GM23338 (cell line): ENCODE results near the gene SH3BP5. TPM values are rescaled to one million over a fixed set of nuclear protein-coding genes. Genes with fewer than 3 reads are reported as not detected.

Experiments
- ATAC-seq: fragments of 200-7000 bp; cut with Tn5 transposase; 3 replicates; pipeline ENCODE4 v1.9.1; 2020
- DNase-seq: peaks from one replicate; pipeline ENCODE4 v3.0.0-alpha.2; 2015; ENCODE audit warnings: low spot score
- H2AFZ ChIP-seq: fragments of 200-600 bp; sonication (generic); 2 replicates; pipeline ENCODE4 v1.8.0; 2016; ENCODE audit warnings: antibody characterized with exemption, mild to moderate bottlenecking, moderate library complexity
- H3F3A ChIP-seq: fragments of 200-600 bp; sonication (generic); replicated peaks from 2 replicates; pipeline ENCODE4 v1.8.0; 2017; ENCODE audit warnings: antibody characterized with exemption, mixed run types, low read depth
- H3K27ac ChIP-seq: fragments of 200-600 bp; sonication (generic); 2 replicates; pipeline ENCODE4 v1.6.1; 2016; ENCODE audit warnings: low read depth
- H3K27me3 ChIP-seq: fragments of 200-600 bp; sonication (generic); 2 replicates; pipeline ENCODE4 v1.8.0; 2016; ENCODE audit warnings: mild to moderate bottlenecking, mixed run types, moderate library complexity; ENCODE audit not compliant: insufficient read depth
- H3K36me3 ChIP-seq: fragments of 200-600 bp; sonication (generic); 2 replicates; pipeline ENCODE4 v1.8.0; 2016; ENCODE audit warnings: mild to moderate bottlenecking; ENCODE audit not compliant: insufficient read depth
- H3K4me1 ChIP-seq: fragments of 200-600 bp; sonication (generic); 2 replicates; pipeline ENCODE4 v1.8.0; 2016; ENCODE audit warnings: mild to moderate bottlenecking, moderate library complexity; ENCODE audit not compliant: insufficient read depth
- H3K4me2 ChIP-seq: fragments of 200-600 bp; sonication (generic); 2 replicates; pipeline ENCODE4 v1.7.1; 2017; ENCODE audit warnings: mixed run types
- H3K4me3 ChIP-seq: fragments of 200-600 bp; sonication (generic); 2 replicates; pipeline ENCODE4 v1.6.1; 2016; ENCODE audit warnings: mixed run types
- H3K79me2 ChIP-seq: fragments of 200-600 bp; sonication (generic); replicated peaks from 2 replicates; pipeline ENCODE4 v1.8.0; 2017; ENCODE audit warnings: mild to moderate bottlenecking; ENCODE audit not compliant: insufficient read depth
- H3K9me2 ChIP-seq: fragments of 200-600 bp; sonication (generic); 2 replicates; pipeline ENCODE4 v1.8.0; 2017; ENCODE audit not compliant: insufficient read depth
- H4K20me1 ChIP-seq: fragments of 200-600 bp; sonication (generic); replicated peaks from 2 replicates; pipeline ENCODE4 v1.8.0; 2017; ENCODE audit warnings: mild to moderate bottlenecking; ENCODE audit not compliant: insufficient read depth
- H3K27ac Mint-ChIP-seq: 2 replicates; pipeline ENCODE4 v1.8.0; 2020; ENCODE audit warnings: inconsistent platforms, mild to moderate bottlenecking, moderate library complexity, mixed read lengths
- H3K27me3 Mint-ChIP-seq: 3 replicates; pipeline ENCODE4 v1.8.0; 2022; ENCODE audit warnings: low read depth, mild to moderate bottlenecking, moderate library complexity, mixed read lengths, inconsistent platforms; ENCODE audit not compliant: insufficient read depth, poor library complexity
- H3K36me3 Mint-ChIP-seq: 3 replicates; pipeline ENCODE4 v1.8.0; 2021; ENCODE audit warnings: low read depth, mild to moderate bottlenecking, inconsistent platforms, moderate library complexity, mixed read lengths
- H3K4me1 Mint-ChIP-seq: 3 replicates; pipeline ENCODE4 v1.8.0; 2020; ENCODE audit warnings: mild to moderate bottlenecking, inconsistent platforms, mixed read lengths
- H3K4me3 Mint-ChIP-seq: 3 replicates; pipeline ENCODE4 v1.8.0; 2021; ENCODE audit warnings: moderate library complexity, mild to moderate bottlenecking, inconsistent platforms, mixed read lengths
- H3K9me3 Mint-ChIP-seq: 3 replicates; pipeline ENCODE4 v1.8.0; 2020; ENCODE audit warnings: moderate library complexity, mild to moderate bottlenecking, inconsistent platforms, mixed read lengths
- CREB1 ChIP-seq: fragments of 250-450 bp; sonication (Bioruptor Pico); IDR thresholded peaks from 2 replicates; pipeline ENCODE4 v1.5.0; 2020; ENCODE audit warnings: low read depth, mild to moderate bottlenecking, moderate library complexity
- EZH2 ChIP-seq: fragments of 200-600 bp; sonication (generic); IDR thresholded peaks from one replicate; pipeline ENCODE4 v1.8.0; 2017; ENCODE audit warnings: antibody characterized with exemption, mild to moderate bottlenecking, low read depth; ENCODE audit not compliant: unreplicated experiment
- EZH2phosphoT487 ChIP-seq: fragments of 200-600 bp; sonication (generic); IDR thresholded peaks from one replicate; pipeline ENCODE4 v1.8.1; 2018; ENCODE audit warnings: antibody characterized with exemption; ENCODE audit not compliant: unreplicated experiment
- JUNB ChIP-seq: IDR thresholded peaks from one replicate; pipeline ENCODE4 v1.6.1; 2016; ENCODE audit warnings: antibody characterized with exemption; ENCODE audit not compliant: unreplicated experiment
- NANOG ChIP-seq: IDR thresholded peaks from 2 replicates; pipeline ENCODE4 v1.6.1; 2016; ENCODE audit warnings: antibody characterized with exemption, borderline replicate concordance
- POLR2AphosphoS5 ChIP-seq: IDR thresholded peaks from 2 replicates; pipeline ENCODE4 v1.6.1; 2016; ENCODE audit warnings: antibody characterized with exemption, low read depth
- STAT1 ChIP-seq: IDR thresholded peaks from one replicate; pipeline ENCODE4 v1.6.1; 2016; ENCODE audit warnings: antibody characterized with exemption; ENCODE audit not compliant: unreplicated experiment
- ZNF114 ChIP-seq: fragments of 250-450 bp; sonication (Bioruptor Pico); IDR thresholded peaks from 2 replicates; pipeline ENCODE4 v1.5.0; 2020; ENCODE audit warnings: mild to moderate bottlenecking, moderate library complexity
- ZNF331 ChIP-seq: fragments of 250-450 bp; sonication (Bioruptor Pico); IDR thresholded peaks from 2 replicates; pipeline ENCODE4 v1.5.0; 2020; ENCODE audit warnings: low read depth, mild to moderate bottlenecking, moderate library complexity
- ZNF462 ChIP-seq: fragments of 250-450 bp; sonication (Bioruptor Pico); IDR thresholded peaks from 2 replicates; pipeline ENCODE4 v1.5.0; 2020; ENCODE audit warnings: mild to moderate bottlenecking, moderate library complexity
- polyA plus RNA-seq: library from polyadenylated mRNA; unstranded; fragments of >200 nt; fragmentation: Nextera tagmentation; extraction: Ambion mirVana; gene quantifications from 2 replicates; pipeline ENCODE4 v1.2.1, GENCODE V29; 2016
- total RNA-seq: library from RNA; depleted of rRNA; stranded (reverse); fragments of >200 nt; shearing (Covaris generic); gene quantifications from 2 replicates; pipeline ENCODE4 v1.2.3, GENCODE V29; 2014
- TF ChIP-seq, protein P1 (sequence below), 2 experiments: fragments of 200-600 bp in 1 of 2; sonication (generic) in 1 of 2; conservative IDR thresholded peaks; 2 replicates each; pipeline versions ENCODE4 v1.5.1 to v1.6.1; 2016 to 2017; ENCODE audit warnings: antibody characterized with exemption in 2 of 2, low read depth in 2 of 2, mild to moderate bottlenecking in 2 of 2, moderate library complexity in 1 of 2
- TF ChIP-seq, protein P2 (sequence below): IDR thresholded peaks from 2 replicates; pipeline ENCODE4 v1.6.1; 2016; ENCODE audit warnings: antibody characterized with exemption

SH3BP5 gene
- total and polyA plus RNA-seq, 2 experiments from 2014 or later, result 5.8 to 9.1 TPM

GRCh38 chr3:15345066-15345607, 12.8 kb upstream of the SH3BP5 start:
- no peaks in the 10 kb centered on the region; the same call in 1 of the 2 replicates for H3K36me3 ChIP-seq
- no peak for DNase-seq
- Mint-ChIP-seq H3K4me3 (no peak overlapping the region), H3K27me3 (no peaks in the 10 kb centered on the region), H3K4me1 (no peaks in the 10 kb centered on the region), H3K9me3 (peaks cover 5% of the 10 kb centered on the region), H3K36me3 (peaks cover 3% of the 10 kb centered on the region), H3K27ac (no peak overlapping the region)
- no peaks in the 10 kb centered on the region for H3K27me3 ChIP-seq
- no peak overlapping the region for H3K4me2 ChIP-seq
- TF ChIP-seq EZH2 (no peak), ZNF114 (CRISPR knock-in tag) (no peak), EZH2phosphoT487 (no peak), POLR2AphosphoS5 (no peak), NANOG (no peak), STAT1 (no peak)
- TF ChIP-seq, protein P1, sequence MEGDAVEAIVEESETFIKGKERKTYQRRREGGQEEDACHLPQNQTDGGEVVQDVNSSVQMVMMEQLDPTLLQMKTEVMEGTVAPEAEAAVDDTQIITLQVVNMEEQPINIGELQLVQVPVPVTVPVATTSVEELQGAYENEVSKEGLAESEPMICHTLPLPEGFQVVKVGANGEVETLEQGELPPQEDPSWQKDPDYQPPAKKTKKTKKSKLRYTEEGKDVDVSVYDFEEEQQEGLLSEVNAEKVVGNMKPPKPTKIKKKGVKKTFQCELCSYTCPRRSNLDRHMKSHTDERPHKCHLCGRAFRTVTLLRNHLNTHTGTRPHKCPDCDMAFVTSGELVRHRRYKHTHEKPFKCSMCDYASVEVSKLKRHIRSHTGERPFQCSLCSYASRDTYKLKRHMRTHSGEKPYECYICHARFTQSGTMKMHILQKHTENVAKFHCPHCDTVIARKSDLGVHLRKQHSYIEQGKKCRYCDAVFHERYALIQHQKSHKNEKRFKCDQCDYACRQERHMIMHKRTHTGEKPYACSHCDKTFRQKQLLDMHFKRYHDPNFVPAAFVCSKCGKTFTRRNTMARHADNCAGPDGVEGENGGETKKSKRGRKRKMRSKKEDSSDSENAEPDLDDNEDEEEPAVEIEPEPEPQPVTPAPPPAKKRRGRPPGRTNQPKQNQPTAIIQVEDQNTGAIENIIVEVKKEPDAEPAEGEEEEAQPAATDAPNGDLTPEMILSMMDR (conservative IDR thresholded peaks at IDR 0.05; ENCODE audit: low read depth in 2 of 2), result no peak
- H3F3A ChIP-seq, result no peaks in the 10 kb centered on the region
- no peak overlapping the region for H2AFZ ChIP-seq
- H4K20me1 ChIP-seq, result no peaks in the 10 kb centered on the region
- 0 out of 2 replicates have a peak, but pooled peaks cover 6% of the 10 kb centered on the region for H3K9me2 ChIP-seq
- H3K4me3 ChIP-seq, result no peak overlapping the region
- H3K27ac ChIP-seq, result no peak overlapping the region
- ATAC-seq, result no peak
- H3K79me2 ChIP-seq, result no peaks in the 10 kb centered on the region
- H3K4me1 ChIP-seq, result no peaks in the 10 kb centered on the region

GRCh38 chr3:15342945-15343344, 10.6 kb upstream of the SH3BP5 start:
- no peak overlapping the region for H3K27ac Mint-ChIP-seq
- TF ChIP-seq JUNB (no peak), ZNF462 (CRISPR knock-in tag) (no peak), CREB1 (CRISPR knock-in tag) (no peak), NANOG (no peak), EZH2 (no peak), ZNF331 (CRISPR knock-in tag) (no peak)
- TF ChIP-seq, protein P2, sequence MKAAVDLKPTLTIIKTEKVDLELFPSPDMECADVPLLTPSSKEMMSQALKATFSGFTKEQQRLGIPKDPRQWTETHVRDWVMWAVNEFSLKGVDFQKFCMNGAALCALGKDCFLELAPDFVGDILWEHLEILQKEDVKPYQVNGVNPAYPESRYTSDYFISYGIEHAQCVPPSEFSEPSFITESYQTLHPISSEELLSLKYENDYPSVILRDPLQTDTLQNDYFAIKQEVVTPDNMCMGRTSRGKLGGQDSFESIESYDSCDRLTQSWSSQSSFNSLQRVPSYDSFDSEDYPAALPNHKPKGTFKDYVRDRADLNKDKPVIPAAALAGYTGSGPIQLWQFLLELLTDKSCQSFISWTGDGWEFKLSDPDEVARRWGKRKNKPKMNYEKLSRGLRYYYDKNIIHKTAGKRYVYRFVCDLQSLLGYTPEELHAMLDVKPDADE, result no peak

More at GRCh38 chr3:15342945-15343344, 10.6 kb upstream of the SH3BP5 start:
- Histone ChIP-seq H4K20me1 (no peaks in the 10 kb centered on the region), H3K36me3 (no peaks in the 10 kb centered on the region), H3F3A (no peaks in the 10 kb centered on the region), H3K27me3 (no peaks in the 10 kb centered on the region), H2AFZ (no peak overlapping the region), H3K4me1 (no peaks in the 10 kb centered on the region), H3K4me2 (no peak overlapping the region), H3K79me2 (no peaks in the 10 kb centered on the region), H3K9me2 (0 out of 2 replicates have a peak, but pooled peaks cover 6% of the 10 kb centered on the region), H3K27ac (no peak overlapping the region), H3K4me3 (no peak overlapping the region)
- no peak for ATAC-seq
- Mint-ChIP-seq H3K4me1 (no peaks in the 10 kb centered on the region), H3K9me3 (no peaks in the 10 kb centered on the region), H3K36me3 (no peaks in the 10 kb centered on the region), H3K4me3 (no peak overlapping the region), H3K27me3 (no peaks in the 10 kb centered on the region)
- no peak for DNase-seq
